Liver (tissue), 3 donors: ENCODE results near the gene KLF6.

Experiments
- ATF3 ChIP-seq: IDR thresholded peaks from 2 replicates; pipeline ENCODE4 v1.6.1; 2016; ENCODE audit warnings: antibody characterized with exemption
- GABPA ChIP-seq, 2 donors: IDR thresholded peaks in 1 of 2; conservative IDR thresholded peaks in 1 of 2; 2 replicates each; pipeline ENCODE4 v1.6.1; 2016; ENCODE audit warnings: antibody characterized with exemption in 2 of 2, mild to moderate bottlenecking in 1 of 2, moderate library complexity in 1 of 2
- TAF1 ChIP-seq: conservative IDR thresholded peaks from 2 replicates; pipeline ENCODE4 v1.6.1; 2016; ENCODE audit warnings: antibody characterized with exemption, mild to moderate bottlenecking
- TF ChIP-seq, protein P1 (sequence below): fragments of 150-350 bp; IDR thresholded peaks from 2 replicates; pipeline ENCODE4 v1.5.1; 2017; ENCODE audit warnings: improper control_type of control experiment, low read depth, low read length; ENCODE audit not compliant: missing input control
- TF ChIP-seq, protein P2 (sequence below): IDR thresholded peaks from 2 replicates; pipeline ENCODE4 v1.6.1; 2016; ENCODE audit warnings: antibody characterized with exemption
- donor health status: healthy.
- donor health status: healthy.

DNA sequence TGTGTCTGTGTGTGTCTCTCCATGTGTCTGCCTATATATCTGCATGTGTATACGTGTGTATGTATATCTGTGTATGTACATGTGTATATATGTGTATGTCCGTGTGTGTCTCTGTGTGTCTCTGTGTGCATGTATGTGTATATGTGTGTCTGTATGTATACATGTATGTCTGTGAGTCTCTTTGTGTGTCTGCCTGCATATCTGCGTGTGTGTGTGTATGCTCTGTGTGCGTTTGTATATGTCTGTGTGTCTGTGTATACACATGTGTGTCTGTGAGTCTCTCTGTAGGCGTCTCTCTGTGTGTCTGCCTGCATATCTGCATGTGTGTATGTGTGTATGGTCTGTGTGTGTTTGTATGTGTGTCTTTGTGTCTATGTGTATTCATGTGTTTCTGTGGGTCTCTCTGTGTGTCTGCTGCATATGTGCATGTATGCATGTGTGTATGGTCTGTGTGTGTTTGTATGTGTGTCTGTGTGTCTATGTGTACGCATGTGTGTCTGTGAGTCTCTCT lies 23.7 kb upstream of the KLF6 start:
- no peak for TF ChIP-seq GABPA (IDR thresholded peaks at IDR 0.05 in 1 of 2, conservative IDR thresholded peaks at IDR 0.05 in 1 of 2)
- no peak for TF ChIP-seq ATF3
- TF ChIP-seq, protein P1, sequence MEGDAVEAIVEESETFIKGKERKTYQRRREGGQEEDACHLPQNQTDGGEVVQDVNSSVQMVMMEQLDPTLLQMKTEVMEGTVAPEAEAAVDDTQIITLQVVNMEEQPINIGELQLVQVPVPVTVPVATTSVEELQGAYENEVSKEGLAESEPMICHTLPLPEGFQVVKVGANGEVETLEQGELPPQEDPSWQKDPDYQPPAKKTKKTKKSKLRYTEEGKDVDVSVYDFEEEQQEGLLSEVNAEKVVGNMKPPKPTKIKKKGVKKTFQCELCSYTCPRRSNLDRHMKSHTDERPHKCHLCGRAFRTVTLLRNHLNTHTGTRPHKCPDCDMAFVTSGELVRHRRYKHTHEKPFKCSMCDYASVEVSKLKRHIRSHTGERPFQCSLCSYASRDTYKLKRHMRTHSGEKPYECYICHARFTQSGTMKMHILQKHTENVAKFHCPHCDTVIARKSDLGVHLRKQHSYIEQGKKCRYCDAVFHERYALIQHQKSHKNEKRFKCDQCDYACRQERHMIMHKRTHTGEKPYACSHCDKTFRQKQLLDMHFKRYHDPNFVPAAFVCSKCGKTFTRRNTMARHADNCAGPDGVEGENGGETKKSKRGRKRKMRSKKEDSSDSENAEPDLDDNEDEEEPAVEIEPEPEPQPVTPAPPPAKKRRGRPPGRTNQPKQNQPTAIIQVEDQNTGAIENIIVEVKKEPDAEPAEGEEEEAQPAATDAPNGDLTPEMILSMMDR, result no peak
- TF ChIP-seq, protein P2, sequence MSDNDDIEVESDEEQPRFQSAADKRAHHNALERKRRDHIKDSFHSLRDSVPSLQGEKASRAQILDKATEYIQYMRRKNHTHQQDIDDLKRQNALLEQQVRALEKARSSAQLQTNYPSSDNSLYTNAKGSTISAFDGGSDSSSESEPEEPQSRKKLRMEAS, result no peak
- TF ChIP-seq TAF1, result no peak
